Liver (tissue), 9 donors: ENCODE data around the gene BDH2. TPM values are rescaled to one million over a fixed set of nuclear protein-coding genes. Genes with fewer than 3 reads are reported as not detected.
A peak's percentile ranks its signal among the peaks of the same experiment; 100 is the strongest.

ENCODE experiments used
- DNase-seq: peaks from one replicate; pipeline ENCODE4 v3.0.0-alpha.2; 2017; ENCODE audit warnings: low spot score
- H3K27ac ChIP-seq, 2 donors: one replicate each; pipeline ENCODE4 v1.7.0; 2013; ENCODE audit warnings: inconsistent platforms in 2 of 2, low read length in 2 of 2, control low read depth in 1 of 2, low read depth in 1 of 2, mild to moderate bottlenecking in 1 of 2
- H3K27me3 ChIP-seq, 4 donors: one replicate each; pipeline versions ENCODE4 v1.6.1 to v1.7.0; 2013; ENCODE audit warnings: low read length in 3 of 4, inconsistent platforms in 1 of 4, mild to moderate bottlenecking in 1 of 4, moderate library complexity in 1 of 4; ENCODE audit not compliant: control insufficient read depth in 4 of 4, insufficient read depth in 4 of 4
- H3K36me3 ChIP-seq, 4 donors: one replicate each; pipeline versions ENCODE4 v1.6.1 to v1.7.0; 2013; ENCODE audit warnings: low read length in 3 of 4, mild to moderate bottlenecking in 3 of 4, low read depth in 1 of 4, moderate library complexity in 1 of 4; ENCODE audit not compliant: control insufficient read depth in 4 of 4, insufficient read depth in 3 of 4
- H3K4me1 ChIP-seq, 4 donors: one replicate each; pipeline versions ENCODE4 v1.6.1 to v1.7.0; 2013; ENCODE audit warnings: low read length in 3 of 4, mild to moderate bottlenecking in 3 of 4, moderate library complexity in 1 of 4; ENCODE audit not compliant: control insufficient read depth in 4 of 4, insufficient read depth in 4 of 4
- H3K4me3 ChIP-seq, 3 donors: one replicate each; pipeline versions ENCODE4 v1.6.1 to v1.7.0; 2013; ENCODE audit warnings: low read length in 3 of 3, control low read depth in 1 of 3, low read depth in 1 of 3, mild to moderate bottlenecking in 1 of 3
- H3K9ac ChIP-seq, 2 donors: one replicate each; pipeline ENCODE4 v1.7.0; 2013; ENCODE audit warnings: low read length in 2 of 2, mild to moderate bottlenecking in 2 of 2, moderate library complexity in 2 of 2, control low read depth in 1 of 2, low read depth in 1 of 2
- H3K9me3 ChIP-seq, 4 donors: one replicate each; pipeline versions ENCODE4 v1.6.1 to v1.7.0; 2013; ENCODE audit warnings: low read length in 3 of 4; ENCODE audit not compliant: control insufficient read depth in 4 of 4
- EGR1 ChIP-seq, 2 donors: IDR thresholded peaks; 2 replicates each; pipeline ENCODE4 v1.6.1; 2016 to 2018; ENCODE audit warnings: antibody characterized with exemption in 2 of 2, low read depth in 2 of 2
- FOXA1 ChIP-seq: IDR thresholded peaks from 2 replicates; pipeline ENCODE4 v1.6.1; 2016; ENCODE audit warnings: antibody characterized with exemption
- FOXA2 ChIP-seq: IDR thresholded peaks from 2 replicates; pipeline ENCODE4 v1.6.1; 2016; ENCODE audit warnings: antibody characterized with exemption
- GABPA ChIP-seq, 2 donors: IDR thresholded peaks in 1 of 2; conservative IDR thresholded peaks in 1 of 2; 2 replicates each; pipeline ENCODE4 v1.6.1; 2016; ENCODE audit warnings: antibody characterized with exemption in 2 of 2, mild to moderate bottlenecking in 1 of 2, moderate library complexity in 1 of 2
- HNF4A ChIP-seq, 2 donors: conservative IDR thresholded peaks; 2 replicates each; pipeline ENCODE4 v1.6.1; 2016; ENCODE audit warnings: antibody characterized with exemption in 2 of 2, mild to moderate bottlenecking in 2 of 2
- HNF4G ChIP-seq: IDR thresholded peaks from 2 replicates; pipeline ENCODE4 v1.6.1; 2016; ENCODE audit warnings: antibody characterized with exemption
- JUND ChIP-seq, 2 donors: IDR thresholded peaks; 2 replicates each; pipeline ENCODE4 v1.6.1; 2016; ENCODE audit warnings: antibody characterized with exemption in 2 of 2
- NR2F2 ChIP-seq: IDR thresholded peaks from 2 replicates; pipeline ENCODE4 v1.6.1; 2016; ENCODE audit warnings: antibody characterized with exemption
- RAD21 ChIP-seq, 2 donors: IDR thresholded peaks; 2 replicates each; pipeline ENCODE4 v1.6.1; 2016; ENCODE audit warnings: antibody characterized with exemption in 2 of 2, mild to moderate bottlenecking in 2 of 2
- RXRA ChIP-seq, 2 donors: IDR thresholded peaks; 2 replicates each; pipeline ENCODE4 v1.6.1; 2017 to 2018; ENCODE audit warnings: antibody characterized with exemption in 2 of 2, mild to moderate bottlenecking in 1 of 2
- SP1 ChIP-seq: IDR thresholded peaks from 2 replicates; pipeline ENCODE4 v1.6.1; 2018; ENCODE audit warnings: antibody characterized with exemption, mild to moderate bottlenecking
- TAF1 ChIP-seq: conservative IDR thresholded peaks from 2 replicates; pipeline ENCODE4 v1.6.1; 2016; ENCODE audit warnings: antibody characterized with exemption, mild to moderate bottlenecking
- YY1 ChIP-seq: IDR thresholded peaks from 2 replicates; pipeline ENCODE4 v1.6.1; 2016; ENCODE audit warnings: antibody characterized with exemption, mild to moderate bottlenecking
- WGBS: extraction: QIAGEN DNeasy Blood & Tissue Kit; methylation state at CpG from one replicate; pipeline ENCODE4 v1.1.7; 2013; 5-methylcytosine and 5-hydroxymethylcytosine counted together
- polyA plus RNA-seq, 2 donors: library from polyadenylated mRNA; stranded (reverse) in 1 of 2; unstranded in 1 of 2; fragments of 200-250 nt in 1 of 2; fragments of >200 nt in 1 of 2; fragmentation: Nextera tagmentation in 1 of 2; extraction: Ambion mirVana in 1 of 2; gene quantifications; one replicate each; pipeline versions ENCODE4 v1.2.1 to v1.2.3, GENCODE V29; 2013 to 2015
- total RNA-seq, 2 donors: library from RNA; depleted of rRNA; stranded (reverse); fragments of >200 nt; gene quantifications; one replicate each; pipeline ENCODE4 v1.2.3, GENCODE V29; 2014
- TF ChIP-seq, protein P1 (sequence below): IDR thresholded peaks from 2 replicates; pipeline ENCODE4 v1.6.1; 2016; ENCODE audit warnings: antibody characterized with exemption, mild to moderate bottlenecking
- TF ChIP-seq, protein P2 (sequence below): IDR thresholded peaks from 2 replicates; pipeline ENCODE4 v1.6.1; 2016; ENCODE audit warnings: antibody characterized with exemption
- TF ChIP-seq, protein P3 (sequence below): fragments of 150-350 bp; IDR thresholded peaks from 2 replicates; pipeline ENCODE4 v1.5.1; 2017; ENCODE audit warnings: improper control_type of control experiment, low read depth, low read length; ENCODE audit not compliant: missing input control
- TF ChIP-seq, protein P4 (sequence below): IDR thresholded peaks from 2 replicates; pipeline ENCODE4 v1.6.1; 2016; ENCODE audit warnings: antibody characterized with exemption
- TF ChIP-seq, protein P5 (sequence below): IDR thresholded peaks from 2 replicates; pipeline ENCODE4 v1.6.1; 2016; ENCODE audit warnings: antibody characterized with exemption
- donor health status: healthy.
- donor health status: healthy.
- donor health status: healthy.
- donor health status: healthy.
- donor health status: healthy.

The BDH2 gene
- total and polyA plus RNA-seq, 4 donors, result 16.6 to 88.5 (median 35.5) TPM

DNA sequence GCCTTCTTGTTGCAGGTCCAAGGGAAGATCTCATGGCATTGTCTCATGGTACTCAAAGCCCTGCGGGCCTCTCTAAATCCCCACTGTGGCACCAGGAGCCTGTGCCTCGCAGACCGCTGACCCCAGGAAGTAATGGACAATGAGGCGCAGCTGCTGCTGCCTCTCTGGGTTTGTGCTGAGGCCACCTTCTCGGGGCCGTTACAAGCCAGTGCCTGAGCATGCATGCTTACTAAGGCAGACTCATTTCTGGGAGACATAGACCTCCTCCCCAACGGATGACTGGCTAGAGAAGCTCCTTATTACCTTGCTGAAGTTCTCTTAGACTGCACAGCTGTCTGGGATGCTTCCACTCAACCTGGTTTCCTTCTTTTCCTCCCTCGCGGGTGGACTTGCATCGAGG lies 1.3 kb downstream of the BDH2 start (continued):
- TF ChIP-seq, protein P1, sequence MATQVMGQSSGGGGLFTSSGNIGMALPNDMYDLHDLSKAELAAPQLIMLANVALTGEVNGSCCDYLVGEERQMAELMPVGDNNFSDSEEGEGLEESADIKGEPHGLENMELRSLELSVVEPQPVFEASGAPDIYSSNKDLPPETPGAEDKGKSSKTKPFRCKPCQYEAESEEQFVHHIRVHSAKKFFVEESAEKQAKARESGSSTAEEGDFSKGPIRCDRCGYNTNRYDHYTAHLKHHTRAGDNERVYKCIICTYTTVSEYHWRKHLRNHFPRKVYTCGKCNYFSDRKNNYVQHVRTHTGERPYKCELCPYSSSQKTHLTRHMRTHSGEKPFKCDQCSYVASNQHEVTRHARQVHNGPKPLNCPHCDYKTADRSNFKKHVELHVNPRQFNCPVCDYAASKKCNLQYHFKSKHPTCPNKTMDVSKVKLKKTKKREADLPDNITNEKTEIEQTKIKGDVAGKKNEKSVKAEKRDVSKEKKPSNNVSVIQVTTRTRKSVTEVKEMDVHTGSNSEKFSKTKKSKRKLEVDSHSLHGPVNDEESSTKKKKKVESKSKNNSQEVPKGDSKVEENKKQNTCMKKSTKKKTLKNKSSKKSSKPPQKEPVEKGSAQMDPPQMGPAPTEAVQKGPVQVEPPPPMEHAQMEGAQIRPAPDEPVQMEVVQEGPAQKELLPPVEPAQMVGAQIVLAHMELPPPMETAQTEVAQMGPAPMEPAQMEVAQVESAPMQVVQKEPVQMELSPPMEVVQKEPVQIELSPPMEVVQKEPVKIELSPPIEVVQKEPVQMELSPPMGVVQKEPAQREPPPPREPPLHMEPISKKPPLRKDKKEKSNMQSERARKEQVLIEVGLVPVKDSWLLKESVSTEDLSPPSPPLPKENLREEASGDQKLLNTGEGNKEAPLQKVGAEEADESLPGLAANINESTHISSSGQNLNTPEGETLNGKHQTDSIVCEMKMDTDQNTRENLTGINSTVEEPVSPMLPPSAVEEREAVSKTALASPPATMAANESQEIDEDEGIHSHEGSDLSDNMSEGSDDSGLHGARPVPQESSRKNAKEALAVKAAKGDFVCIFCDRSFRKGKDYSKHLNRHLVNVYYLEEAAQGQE, result no peak
- TF ChIP-seq RXRA (IDR thresholded peaks at IDR 0.05) (no peak), FOXA1 (no peak)
- TF ChIP-seq, protein P2, sequence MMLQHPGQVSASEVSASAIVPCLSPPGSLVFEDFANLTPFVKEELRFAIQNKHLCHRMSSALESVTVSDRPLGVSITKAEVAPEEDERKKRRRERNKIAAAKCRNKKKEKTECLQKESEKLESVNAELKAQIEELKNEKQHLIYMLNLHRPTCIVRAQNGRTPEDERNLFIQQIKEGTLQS, result no peak

DNA sequence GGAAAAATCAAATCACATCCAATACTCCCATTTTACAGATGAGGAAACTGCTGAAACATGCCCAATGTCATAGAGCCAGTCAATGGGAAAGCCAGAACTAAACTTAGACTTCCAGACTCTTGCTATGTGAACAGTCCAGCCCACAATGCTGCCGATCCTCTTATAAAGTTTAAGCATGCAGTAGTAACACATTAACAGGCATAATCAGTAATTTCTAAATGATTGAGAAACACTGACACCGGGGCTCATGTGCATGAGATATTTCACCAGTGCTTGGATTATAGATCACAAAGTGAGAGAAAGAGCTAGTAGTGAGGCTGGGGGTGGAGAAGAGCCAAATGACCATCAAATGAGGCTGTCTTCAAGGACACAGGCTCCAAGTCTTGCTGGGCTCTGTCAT lies 2.5 kb downstream of the BDH2 start:
- H3K4me3 ChIP-seq, result no peak overlapping the region
- DNase-seq, result no peak
- H3K4me1 ChIP-seq, result peaks cover 12 to 57% (median 41%) of the 10 kb centered on the region in 4 donors
- peak overlapping the region; percentile 29 to 75 for H3K27ac ChIP-seq
- TF ChIP-seq GABPA (IDR thresholded peaks at IDR 0.05 in 1 of 2, conservative IDR thresholded peaks at IDR 0.05 in 1 of 2) (no peak), FOXA2 (peak; percentile 27), HNF4A (conservative IDR thresholded peaks at IDR 0.05) (peak; percentile 78), RXRA (IDR thresholded peaks at IDR 0.05) (peak; percentile 61 to 63), JUND (IDR thresholded peaks at IDR 0.05) (peak; percentile 30 to 56), NR2F2 (no peak), HNF4G (peak; percentile 28), YY1 (peak; percentile 51), SP1 (peak; percentile 85), RAD21 (IDR thresholded peaks at IDR 0.05) (peak in 1 of 2 donors; percentile 19), EGR1 (IDR thresholded peaks at IDR 0.05; ENCODE audit: low read depth in 2 of 2) (no peak), FOXA1 (peak; percentile 23), TAF1 (peak; percentile 74)
- TF ChIP-seq, protein P3, sequence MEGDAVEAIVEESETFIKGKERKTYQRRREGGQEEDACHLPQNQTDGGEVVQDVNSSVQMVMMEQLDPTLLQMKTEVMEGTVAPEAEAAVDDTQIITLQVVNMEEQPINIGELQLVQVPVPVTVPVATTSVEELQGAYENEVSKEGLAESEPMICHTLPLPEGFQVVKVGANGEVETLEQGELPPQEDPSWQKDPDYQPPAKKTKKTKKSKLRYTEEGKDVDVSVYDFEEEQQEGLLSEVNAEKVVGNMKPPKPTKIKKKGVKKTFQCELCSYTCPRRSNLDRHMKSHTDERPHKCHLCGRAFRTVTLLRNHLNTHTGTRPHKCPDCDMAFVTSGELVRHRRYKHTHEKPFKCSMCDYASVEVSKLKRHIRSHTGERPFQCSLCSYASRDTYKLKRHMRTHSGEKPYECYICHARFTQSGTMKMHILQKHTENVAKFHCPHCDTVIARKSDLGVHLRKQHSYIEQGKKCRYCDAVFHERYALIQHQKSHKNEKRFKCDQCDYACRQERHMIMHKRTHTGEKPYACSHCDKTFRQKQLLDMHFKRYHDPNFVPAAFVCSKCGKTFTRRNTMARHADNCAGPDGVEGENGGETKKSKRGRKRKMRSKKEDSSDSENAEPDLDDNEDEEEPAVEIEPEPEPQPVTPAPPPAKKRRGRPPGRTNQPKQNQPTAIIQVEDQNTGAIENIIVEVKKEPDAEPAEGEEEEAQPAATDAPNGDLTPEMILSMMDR, result no peak
- TF ChIP-seq, protein P4, sequence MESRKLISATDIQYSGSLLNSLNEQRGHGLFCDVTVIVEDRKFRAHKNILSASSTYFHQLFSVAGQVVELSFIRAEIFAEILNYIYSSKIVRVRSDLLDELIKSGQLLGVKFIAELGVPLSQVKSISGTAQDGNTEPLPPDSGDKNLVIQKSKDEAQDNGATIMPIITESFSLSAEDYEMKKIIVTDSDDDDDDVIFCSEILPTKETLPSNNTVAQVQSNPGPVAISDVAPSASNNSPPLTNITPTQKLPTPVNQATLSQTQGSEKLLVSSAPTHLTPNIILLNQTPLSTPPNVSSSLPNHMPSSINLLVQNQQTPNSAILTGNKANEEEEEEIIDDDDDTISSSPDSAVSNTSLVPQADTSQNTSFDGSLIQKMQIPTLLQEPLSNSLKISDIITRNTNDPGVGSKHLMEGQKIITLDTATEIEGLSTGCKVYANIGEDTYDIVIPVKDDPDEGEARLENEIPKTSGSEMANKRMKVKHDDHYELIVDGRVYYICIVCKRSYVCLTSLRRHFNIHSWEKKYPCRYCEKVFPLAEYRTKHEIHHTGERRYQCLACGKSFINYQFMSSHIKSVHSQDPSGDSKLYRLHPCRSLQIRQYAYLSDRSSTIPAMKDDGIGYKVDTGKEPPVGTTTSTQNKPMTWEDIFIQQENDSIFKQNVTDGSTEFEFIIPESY, result peak; percentile 80
- TF ChIP-seq, protein P2, result peak; percentile 34
- TF ChIP-seq, protein P5, sequence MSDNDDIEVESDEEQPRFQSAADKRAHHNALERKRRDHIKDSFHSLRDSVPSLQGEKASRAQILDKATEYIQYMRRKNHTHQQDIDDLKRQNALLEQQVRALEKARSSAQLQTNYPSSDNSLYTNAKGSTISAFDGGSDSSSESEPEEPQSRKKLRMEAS, result peak; percentile 61
- TF ChIP-seq, protein P1, result peak; percentile 67
- no peaks in the 10 kb centered on the region for H3K27me3 ChIP-seq
- WGBS, result 32% methylated on average over 2 of the region's 2 CpGs
- H3K9me3 ChIP-seq, result no peaks in the 10 kb centered on the region
- no peaks in the 10 kb centered on the region for H3K36me3 ChIP-seq
- no peak overlapping the region for H3K9ac ChIP-seq
